ENCODE measurements around the gene CFAP251. TPM values are rescaled to one million over a fixed set of nuclear protein-coding genes. Genes with fewer than 3 reads are reported as not detected.
"Not testable (repeated sequence)": the region's sequence is repeated elsewhere in the genome, so short reads cannot be mapped to it uniquely, and the experiment has no call there.

The CFAP251 gene
- total RNA-seq, 1 experiment from 2014 or later = 0.44 TPM

- DNase-seq (ENCODE audit: low spot score) = no peak
- in situ Hi-C loops (cut with HindIII; ENCODE audit: low sequenced_read_pairs) = no loop called here
These were observed 122.4 kb downstream of the CFAP251 start for GRCh38 chr12:122040579-122041386.

GRCh38 chr12:122041458-122041857 lies 123.1 kb downstream of the CFAP251 start:
- DNase-seq (ENCODE audit: low spot score); in situ Hi-C loops (cut with HindIII; ENCODE audit: low sequenced_read_pairs): not testable (repeated sequence)

GRCh38 chr12:122042910-122043309 lies 124.5 kb downstream of the CFAP251 start:
- no peak for DNase-seq (ENCODE audit: low spot score)
- in situ Hi-C loops (cut with HindIII; ENCODE audit: low sequenced_read_pairs) = no loop called here

- in situ Hi-C loops (cut with HindIII; ENCODE audit: low sequenced_read_pairs) = no loop called here
- no peak for DNase-seq (ENCODE audit: low spot score)
These were observed 125.1 kb downstream of the CFAP251 start for GRCh38 chr12:122043476-122043875.

- no peak for DNase-seq (ENCODE audit: low spot score)
- in situ Hi-C loops (cut with HindIII; ENCODE audit: low sequenced_read_pairs) = no loop called here
These were observed 126.9 kb downstream of the CFAP251 start for GRCh38 chr12:122045262-122045661.

GRCh38 chr12:122046145-122046544 lies 127.8 kb downstream of the CFAP251 start:
- in situ Hi-C loops (cut with HindIII; ENCODE audit: low sequenced_read_pairs) = no loop called here
- no peak for DNase-seq (ENCODE audit: low spot score)

- in situ Hi-C loops (cut with HindIII; ENCODE audit: low sequenced_read_pairs) = no loop called here
- DNase-seq (ENCODE audit: low spot score) = no peak
These were observed 129.8 kb downstream of the CFAP251 start for GRCh38 chr12:122048151-122048550.

GRCh38 chr12:122049827-122050226 lies 131.4 kb downstream of the CFAP251 start:
- in situ Hi-C loops (cut with HindIII; ENCODE audit: low sequenced_read_pairs) = no loop called here
- DNase-seq (ENCODE audit: low spot score) = no peak

GRCh38 chr12:122050706-122051105 lies 132.3 kb downstream of the CFAP251 start:
- in situ Hi-C loops (cut with HindIII; ENCODE audit: low sequenced_read_pairs) = no loop called here
- DNase-seq (ENCODE audit: low spot score) = no peak

GRCh38 chr12:122051231-122051876 lies 133.0 kb downstream of the CFAP251 start:
- in situ Hi-C loops (cut with HindIII; ENCODE audit: low sequenced_read_pairs) = no loop called here
- peak; percentile 52 for DNase-seq (ENCODE audit: low spot score)

- DNase-seq (ENCODE audit: low spot score) = no peak
- in situ Hi-C loops (cut with HindIII; ENCODE audit: low sequenced_read_pairs) = no loop called here
These were observed 133.9 kb downstream of the CFAP251 start for GRCh38 chr12:122052285-122052684.

Other genes starting within 250 kb of the CFAP251 start
- gene MORN3, start 248.9 kb upstream of the CFAP251 start, total RNA-seq (2014; rRNA removed; shearing (Covaris generic)) = 0.41 and 0.80 TPM in 2 replicates
- gene TMEM120B, start 205.8 kb upstream of the CFAP251 start, total RNA-seq (2014; rRNA removed; shearing (Covaris generic)) = 22.6 and 27.9 TPM in 2 replicates
- 35.3 and 46.6 TPM in 2 replicates for gene RHOF, start 124.9 kb upstream of the CFAP251 start, total RNA-seq (2014; rRNA removed; shearing (Covaris generic))
- 0.62 and 2.8 TPM in 2 replicates for gene SETD1B, start 114.6 kb upstream of the CFAP251 start, total RNA-seq (2014; rRNA removed; shearing (Covaris generic))
- gene HPD, start 59.7 kb upstream of the CFAP251 start, total RNA-seq (2014; rRNA removed; shearing (Covaris generic)) = 16.2 and 20.0 TPM in 2 replicates
- 65.2 and 96.5 TPM in 2 replicates for gene PSMD9, start 29.8 kb upstream of the CFAP251 start, total RNA-seq (2014; rRNA removed; shearing (Covaris generic))
- gene BCL7A, start 103.3 kb downstream of the CFAP251 start, total RNA-seq (2014; rRNA removed; shearing (Covaris generic)) = 10.6 and 16.1 TPM in 2 replicates
- gene MLXIP, start 160.2 kb downstream of the CFAP251 start, total RNA-seq (2014; rRNA removed; shearing (Covaris generic)) = 4.3 and 4.6 TPM in 2 replicates